ENCODE results near the gene FAM98C. TPM values are rescaled to one million over a fixed set of nuclear protein-coding genes. Genes with fewer than 3 reads are reported as not detected.

Gene FAM98C
- total RNA-seq, 2 experiments from 2014 or later = 21.9 to 31.1 TPM

DNA sequence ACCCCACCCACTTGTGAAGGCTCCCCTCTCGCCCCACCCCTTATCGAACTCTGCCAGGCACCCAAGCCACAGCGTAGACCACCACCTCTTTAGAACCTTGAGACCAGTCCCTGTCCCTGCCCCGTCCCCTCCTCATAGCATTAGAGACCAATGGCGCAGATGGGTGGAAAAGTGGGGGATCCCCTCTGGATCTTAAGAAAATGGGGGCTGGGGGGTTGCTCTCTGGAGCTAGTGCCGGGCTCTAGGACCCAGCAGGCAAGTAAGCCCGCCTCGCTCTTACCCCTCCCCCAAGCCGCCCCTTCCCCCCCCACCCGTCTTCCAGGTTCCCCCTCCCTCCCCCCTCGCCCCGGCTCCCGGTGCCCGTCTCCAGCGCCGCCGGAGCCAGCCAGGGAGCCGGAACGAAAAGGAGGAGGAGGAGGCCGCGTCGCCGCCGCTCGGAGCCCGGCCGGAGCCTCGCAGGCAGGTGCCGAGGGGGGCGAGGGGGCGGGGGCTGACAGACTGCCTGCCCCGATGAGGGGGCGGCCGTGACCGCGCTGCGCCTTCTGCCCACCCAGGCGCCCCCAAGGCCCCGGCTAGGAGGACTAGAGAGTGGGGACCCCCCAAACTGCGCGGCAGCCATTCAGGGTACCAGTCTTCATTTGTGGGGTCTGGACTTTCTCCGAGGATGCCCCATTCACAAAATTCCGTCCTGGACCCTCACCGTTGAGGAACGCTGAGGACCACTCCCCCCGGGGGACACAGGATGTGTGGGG, 14.4 kb upstream of the FAM98C start, which contains the start of gene SPRED3:
Gene SPRED3, plus strand, starts transcription at position 349 of the 752 bp plus-strand sequence. CDS start 1,606 bp downstream, outside the sequence.
- Histone ChIP-seq H3K27ac (ENCODE audit: low read depth, low read length, poor library complexity, severe bottlenecking) (peak within 1 kb of the TSS; percentile 23), H3K9me3 (ENCODE audit: low read length) (no peaks in the 10 kb centered on the region), H3K4me2 (ENCODE audit: low read length) (peak within 1 kb of the TSS; percentile 66), H3K4me1 (ENCODE audit: insufficient read depth, low read length, poor library complexity, severe bottlenecking) (peaks cover 9% of the 10 kb centered on the region), H3K36me3 (ENCODE audit: insufficient read depth, low read length) (peaks cover 8% of the 10 kb centered on the region; the same call in 1 of the 2 replicates), H3K4me3 (ENCODE audit: low read depth, low read length, poor library complexity, severe bottlenecking) (peak within 1 kb of the TSS; percentile 62), H3K79me2 (ENCODE audit: insufficient read depth, low read depth, low read length) (no peaks in the 10 kb centered on the region), H2AFZ (ENCODE audit: low read length) (no peak within 1 kb of the TSS), H3K9me2 (ENCODE audit: insufficient read depth, low read length) (no peaks in the 10 kb centered on the region), H4K20me1 (ENCODE audit: insufficient read depth, low read length) (no peaks in the 10 kb centered on the region)
- no peak for DNase-seq (ENCODE audit: low spot score)
- no peak for TF ChIP-seq EZH2phosphoT487 (IDR thresholded peaks at IDR 0.05; ENCODE audit: borderline replicate concordance, low read depth, low read length)
- TF ChIP-seq, protein P1, sequence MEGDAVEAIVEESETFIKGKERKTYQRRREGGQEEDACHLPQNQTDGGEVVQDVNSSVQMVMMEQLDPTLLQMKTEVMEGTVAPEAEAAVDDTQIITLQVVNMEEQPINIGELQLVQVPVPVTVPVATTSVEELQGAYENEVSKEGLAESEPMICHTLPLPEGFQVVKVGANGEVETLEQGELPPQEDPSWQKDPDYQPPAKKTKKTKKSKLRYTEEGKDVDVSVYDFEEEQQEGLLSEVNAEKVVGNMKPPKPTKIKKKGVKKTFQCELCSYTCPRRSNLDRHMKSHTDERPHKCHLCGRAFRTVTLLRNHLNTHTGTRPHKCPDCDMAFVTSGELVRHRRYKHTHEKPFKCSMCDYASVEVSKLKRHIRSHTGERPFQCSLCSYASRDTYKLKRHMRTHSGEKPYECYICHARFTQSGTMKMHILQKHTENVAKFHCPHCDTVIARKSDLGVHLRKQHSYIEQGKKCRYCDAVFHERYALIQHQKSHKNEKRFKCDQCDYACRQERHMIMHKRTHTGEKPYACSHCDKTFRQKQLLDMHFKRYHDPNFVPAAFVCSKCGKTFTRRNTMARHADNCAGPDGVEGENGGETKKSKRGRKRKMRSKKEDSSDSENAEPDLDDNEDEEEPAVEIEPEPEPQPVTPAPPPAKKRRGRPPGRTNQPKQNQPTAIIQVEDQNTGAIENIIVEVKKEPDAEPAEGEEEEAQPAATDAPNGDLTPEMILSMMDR (conservative IDR thresholded peaks at IDR 0.05; ENCODE audit: low read length) = no peak
- CTCF ChIA-PET (ENCODE audit: unreplicated experiment) = interaction anchor here (0.7 kb wide), 2 partner anchors 14 to 15 kb away, joined by 3 to 15 read pairs; partner anchors contain the start of genes FAM98C and PSMD8
- intact Hi-C loops (cut with micrococcal nuclease; ENCODE audit: unreplicated experiment) = loop anchor here (2.0 kb wide), 1 partner anchor 14 kb away; the partner anchor contains the start of gene PSMD8
- POLR2A ChIA-PET = interaction anchor here (0.6 to 2.2 kb wide), 4 partner anchors 11 to 523 kb away, joined by 4 to 11 read pairs (median 7); partner anchors contain the start of genes FAM98C and PSMD8
- no TSS peak for BruUV-seq (replicated peaks)

DNA sequence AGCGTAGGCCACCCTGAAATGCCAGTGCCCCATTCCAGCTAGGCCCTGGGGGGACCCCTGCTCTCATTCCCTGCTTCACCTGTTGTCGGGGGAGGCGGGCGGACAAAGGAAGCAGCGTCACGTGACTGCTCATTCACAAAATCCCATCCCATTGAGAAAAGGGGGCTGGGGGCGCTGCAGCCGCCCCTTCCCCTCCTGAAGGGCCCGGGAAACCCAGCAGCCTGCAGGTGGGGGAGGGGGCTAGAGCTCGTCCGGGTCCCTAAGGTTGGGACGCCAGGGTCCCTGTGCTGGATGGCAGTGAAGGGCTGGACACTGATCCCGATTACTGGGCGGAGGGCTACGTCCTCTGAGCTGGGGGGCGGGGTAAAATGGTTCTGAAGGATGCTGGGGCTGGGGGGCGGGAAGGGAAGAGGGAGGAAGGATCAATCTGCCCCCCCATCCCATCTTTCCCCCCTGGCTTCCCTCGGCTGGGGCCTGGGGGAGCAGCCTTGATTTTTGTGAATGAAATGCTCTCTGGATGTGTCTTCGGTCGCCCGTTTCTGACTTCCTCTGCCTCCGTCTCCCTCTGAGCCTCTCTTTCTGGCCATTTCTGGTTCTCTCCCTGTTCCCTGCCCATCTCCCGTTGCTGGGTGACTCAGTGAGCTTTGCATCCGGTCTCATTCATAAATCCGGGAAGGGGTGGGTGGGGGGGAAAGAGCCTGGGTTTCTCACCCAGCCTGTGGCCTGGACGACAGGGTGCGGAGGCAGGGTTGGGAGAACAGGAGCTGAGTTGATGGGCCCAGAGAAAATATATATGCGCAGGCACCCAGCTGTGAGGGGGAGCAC, 13.6 kb upstream of the FAM98C start:
- no peak for DNase-seq (ENCODE audit: low spot score)
- Histone ChIP-seq H2AFZ (ENCODE audit: low read length) (no peak overlapping the region), H3K4me2 (ENCODE audit: low read length) (peak overlapping the region; percentile 10; the same call in 1 of the 2 replicates), H3K27ac (ENCODE audit: low read depth, low read length, poor library complexity, severe bottlenecking) (no peak overlapping the region), H4K20me1 (ENCODE audit: insufficient read depth, low read length) (no peaks in the 10 kb centered on the region), H3K36me3 (ENCODE audit: insufficient read depth, low read length) (peaks cover under 1% of the 10 kb centered on the region; the same call in 1 of the 2 replicates), H3K79me2 (ENCODE audit: insufficient read depth, low read depth, low read length) (no peaks in the 10 kb centered on the region), H3K4me1 (ENCODE audit: insufficient read depth, low read length, poor library complexity, severe bottlenecking) (peaks cover 9% of the 10 kb centered on the region), H3K9me3 (ENCODE audit: low read length) (no peaks in the 10 kb centered on the region), H3K9me2 (ENCODE audit: insufficient read depth, low read length) (no peaks in the 10 kb centered on the region), H3K4me3 (ENCODE audit: low read depth, low read length, poor library complexity, severe bottlenecking) (no peak overlapping the region)
- intact Hi-C loops (cut with micrococcal nuclease; ENCODE audit: unreplicated experiment) = loop anchor here (2.0 kb wide), 1 partner anchor 15 kb away; the partner anchor contains the start of gene PSMD8
- ChIA-PET POLR2A (interaction anchor here (0.8 kb wide), 1 partner anchor 14 kb away, joined by 4 read pairs; the partner anchor contains the start of gene FAM98C), CTCF (ENCODE audit: unreplicated experiment) (no interaction called here)
- TF ChIP-seq, protein P1 (conservative IDR thresholded peaks at IDR 0.05; ENCODE audit: low read length) = no peak
- TF ChIP-seq EZH2phosphoT487 (IDR thresholded peaks at IDR 0.05; ENCODE audit: borderline replicate concordance, low read depth, low read length) = no peak
- BruUV-seq (replicated peaks) = no TSS peak

Measured in OCI-LY7 (cell line).